ENCODE measurements around the gene RPL18A. TPM values are rescaled to one million over a fixed set of nuclear protein-coding genes. Genes with fewer than 3 reads are reported as not detected.

Gene RPL18A
- total and polyA plus RNA-seq, 2 of the 13 experiments (the other 11 are each of a cell fraction or from before 2014, with no cell fraction given), result 1,471 to 2,004 TPM

DNA sequence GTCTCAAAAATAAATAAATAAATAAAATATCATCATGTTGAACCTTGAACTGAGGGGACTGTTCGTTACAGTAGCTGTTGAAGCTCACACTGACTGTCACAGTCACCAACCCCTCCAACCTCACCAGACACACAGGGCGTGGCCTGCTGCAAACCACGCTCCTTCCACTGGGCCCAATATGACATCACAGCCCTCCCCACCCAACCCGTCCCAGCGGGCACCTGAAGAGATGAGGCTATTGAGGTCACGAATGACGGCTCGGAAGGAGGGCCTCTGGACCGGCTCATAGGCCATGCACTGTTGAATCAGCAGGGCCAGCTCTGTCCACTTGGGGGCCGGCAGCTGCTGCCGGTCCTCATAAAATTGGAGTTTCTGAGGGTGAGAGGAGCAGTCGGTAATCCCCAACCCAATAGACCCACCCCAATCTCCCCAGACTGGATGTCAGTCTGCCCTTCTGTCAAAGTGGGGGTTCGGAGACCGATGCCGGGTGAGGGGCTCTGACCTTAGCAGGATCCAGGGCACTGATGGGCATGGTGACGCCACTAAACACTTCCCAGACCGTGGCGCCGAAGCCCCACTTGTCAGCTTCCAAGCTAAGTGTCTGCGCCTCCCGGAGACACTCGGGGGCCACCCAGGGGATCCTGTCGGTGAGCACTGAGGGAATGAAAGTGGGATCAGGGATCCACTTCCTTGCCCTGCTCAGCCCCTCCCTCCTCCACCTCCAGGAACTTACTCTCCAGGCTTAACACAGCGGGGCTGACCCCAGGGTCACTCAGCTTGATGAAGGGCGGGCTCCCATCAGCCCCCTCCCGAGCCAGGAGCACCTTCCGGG, 25.1 kb upstream of the RPL18A start:
- no peaks in the 10 kb centered on the region for H3K4me1 ChIP-seq (ENCODE audit: insufficient read depth, low read length)
- H3K27me3 ChIP-seq (ENCODE audit: control insufficient read depth in 1 of 2, insufficient read depth in 2 of 2, low read length in 2 of 2), result no peaks in the 10 kb centered on the region
- peak; percentile 64 for ATAC-seq
- intact Hi-C loops (cut with micrococcal nuclease; ENCODE audit: unreplicated experiment), result loop anchor here (2.0 kb wide), 1 partner anchor 20 kb away; no protein-coding TSS in a partner anchor
- H4K20me1 ChIP-seq (ENCODE audit: insufficient read depth, low read length), result no peaks in the 10 kb centered on the region
- peaks cover 2 to 4% of the 10 kb centered on the region in 2 experiments; a peak in 3 of 5 replicates for H3K36me3 ChIP-seq (replicated peaks in 1 of 2; ENCODE audit: control insufficient read depth in 1 of 2, insufficient read depth in 2 of 2, low read length in 2 of 2)
- no peak overlapping the region for H3K9ac ChIP-seq (ENCODE audit: insufficient read depth, low read depth, low read length)
- DNase-seq (ENCODE audit: low spot score), result no peak
- TF ChIP-seq CREM (IDR thresholded peaks at IDR 0.05) (no peak), CREM (CRISPR knock-in tag; IDR thresholded peaks at IDR 0.05) (no peak), ZNF12 (CRISPR knock-in tag; IDR thresholded peaks at IDR 0.05) (peak; percentile 95), RBM39 (IDR thresholded peaks at IDR 0.05; ENCODE audit: low read depth, low read length, poor library complexity, severe bottlenecking) (peak; percentile 33), RBAK (CRISPR knock-in tag; IDR thresholded peaks at IDR 0.05) (peak; percentile 37; the same call in 1 of the 2 replicates), NCOA2 (CRISPR knock-in tag; IDR thresholded peaks at IDR 0.05) (no peak)
- no peaks in the 10 kb centered on the region for H3K79me2 ChIP-seq (ENCODE audit: insufficient read depth, low read length)
- no TSS peak for BruUV-seq (replicated peaks)
- in situ Hi-C loops (cut with HindIII; ENCODE audit: extremely low pct_ligation_motif_present, low pct_unique_long_range_greater_than_20kb), result no loop called here
- no peak for FAIRE-seq
- no peak overlapping the region for H3K4me3 ChIP-seq (replicated peaks in 1 of 3; ENCODE audit: insufficient read depth in 1 of 3, low read depth in 2 of 3, low read length in 3 of 3)
- H2AFZ ChIP-seq (ENCODE audit: low read length), result no peak overlapping the region
- ChIA-PET CTCF (ENCODE audit: low intra/inter-chr PET ratio, low total read pairs) (no interaction called here), POLR2A (interaction anchor here (0.6 kb wide), 1 partner anchor 10 kb away, joined by 3 read pairs; no protein-coding TSS in a partner anchor)
- H3K4me2 ChIP-seq (ENCODE audit: low read depth, low read length), result no peak overlapping the region
- WGBS (ENCODE audit: low lambda C conversion rate), result 85% methylated on average over 19 of the region's 27 CpGs
- H3K9me3 ChIP-seq (ENCODE audit: low read length), result no peaks in the 10 kb centered on the region
- H3K27ac ChIP-seq (ENCODE audit: extremely low read length, insufficient read depth, low read length), result no peak overlapping the region

All from HepG2 (cell line).